Measurements from ENCODE around the gene KIAA0232. TPM values are rescaled to one million over a fixed set of nuclear protein-coding genes. Genes with fewer than 3 reads are reported as not detected.

KIAA0232 gene
- total RNA-seq, 1 experiment from 2014 or later, result 9.0 TPM

GRCh38 chr4:6916587-6917460 lies 134.3 kb downstream of the KIAA0232 start:
- DNase-seq (ENCODE audit: low read depth), result peak; percentile 58

DNA sequence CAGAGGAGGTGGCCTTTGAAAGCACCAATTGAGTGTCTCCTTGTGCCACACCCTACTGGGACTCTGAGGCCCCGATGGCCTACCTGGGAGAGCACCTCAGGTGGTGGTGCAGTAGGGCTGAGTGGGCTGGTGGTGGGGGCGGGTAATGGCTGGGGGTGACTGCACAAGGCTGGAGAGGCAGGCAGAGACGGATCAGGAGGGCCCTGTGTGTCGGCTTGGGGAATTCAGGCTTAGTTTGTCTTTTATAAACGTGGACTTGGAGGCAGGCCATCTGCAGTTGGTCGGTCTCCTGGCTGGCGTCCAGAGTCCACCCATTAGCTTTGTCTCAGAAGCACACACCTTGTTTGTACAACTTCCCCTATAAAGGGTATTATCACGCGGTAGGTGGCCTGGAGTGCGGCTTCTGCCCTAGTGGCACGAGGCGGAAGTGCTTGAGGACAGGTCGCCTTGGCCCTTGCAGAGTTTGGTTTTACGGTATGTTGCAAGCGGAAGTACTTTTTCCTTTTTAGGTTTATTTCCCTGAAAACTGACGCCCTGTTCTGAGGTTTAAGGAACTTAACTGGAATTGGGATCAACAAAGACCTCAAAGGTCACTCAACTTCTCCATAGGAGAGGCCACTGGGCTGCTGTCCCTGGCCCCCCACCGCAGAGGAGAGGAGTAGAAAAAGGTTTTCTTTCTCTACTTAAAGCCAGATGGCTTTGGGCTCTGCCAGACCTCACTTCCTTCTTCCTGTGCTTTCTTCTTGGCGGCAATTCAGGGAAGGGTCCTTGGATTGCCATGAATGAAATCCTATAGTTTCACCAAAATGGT lies 135.1 kb downstream of the KIAA0232 start:
- DNase-seq (ENCODE audit: low read depth), result peak; percentile 80

DNA sequence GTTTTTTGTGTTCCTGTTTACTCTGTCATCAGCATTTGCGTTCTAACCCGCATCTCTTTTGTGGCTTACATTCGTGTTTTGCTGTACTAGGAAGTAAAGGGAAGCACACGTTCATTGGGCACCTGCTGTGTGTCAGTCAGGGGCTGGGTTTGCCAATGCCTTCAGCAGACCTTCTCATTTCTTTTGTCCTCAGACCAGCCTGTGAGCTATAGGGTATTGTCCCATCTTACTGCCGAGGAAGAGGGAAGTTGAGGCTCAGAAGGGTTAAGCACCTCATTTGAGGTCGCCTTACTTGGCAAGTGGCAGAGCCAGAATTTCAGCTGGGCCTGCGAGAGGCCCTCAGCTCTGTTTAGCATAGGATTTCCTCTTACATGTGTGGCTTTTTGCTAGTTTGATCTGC lies 135.8 kb downstream of the KIAA0232 start:
- DNase-seq (ENCODE audit: low read depth), result no peak

DNA sequence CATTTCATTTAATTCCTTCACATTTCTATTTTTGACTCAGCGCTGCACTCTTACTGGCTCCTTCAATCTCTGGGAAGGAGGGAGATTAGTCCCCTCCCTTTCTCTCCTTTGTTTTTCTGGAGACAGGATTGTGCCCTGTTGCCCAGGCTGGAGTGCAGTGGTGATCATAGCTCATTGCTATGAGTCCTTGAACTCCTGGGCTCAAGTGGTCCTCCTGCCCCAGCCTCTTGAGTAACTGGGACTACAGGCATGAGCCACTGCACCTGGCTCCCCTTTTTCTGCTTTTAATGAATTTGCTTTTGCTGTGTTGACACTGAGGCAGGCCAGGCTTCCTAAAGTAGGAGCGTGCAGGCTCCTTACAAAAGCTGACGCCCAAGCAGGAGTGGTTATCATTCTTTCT lies 137.6 kb downstream of the KIAA0232 start:
- DNase-seq (ENCODE audit: low read depth), result no peak

DNA sequence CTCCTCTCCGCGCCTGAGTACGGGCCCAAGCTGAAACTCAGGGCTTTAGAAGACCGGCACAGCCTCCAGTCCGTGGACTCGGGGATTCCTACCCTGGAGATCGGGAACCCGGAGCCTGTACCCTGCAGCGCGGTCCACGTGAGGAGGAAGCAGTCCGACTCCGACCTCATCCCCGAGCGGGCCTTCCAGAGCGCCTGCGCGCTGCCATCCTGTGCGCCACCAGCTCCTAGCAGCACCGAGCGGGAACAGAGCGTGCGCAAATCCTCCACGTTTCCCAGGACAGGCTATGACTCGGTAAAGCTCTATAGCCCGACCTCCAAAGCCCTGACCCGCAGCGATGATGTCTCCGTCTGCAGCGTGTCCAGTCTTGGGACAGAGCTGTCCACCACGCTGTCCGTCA lies 141.0 kb downstream of the KIAA0232 start:
- DNase-seq (ENCODE audit: low read depth), result no peak

DNA sequence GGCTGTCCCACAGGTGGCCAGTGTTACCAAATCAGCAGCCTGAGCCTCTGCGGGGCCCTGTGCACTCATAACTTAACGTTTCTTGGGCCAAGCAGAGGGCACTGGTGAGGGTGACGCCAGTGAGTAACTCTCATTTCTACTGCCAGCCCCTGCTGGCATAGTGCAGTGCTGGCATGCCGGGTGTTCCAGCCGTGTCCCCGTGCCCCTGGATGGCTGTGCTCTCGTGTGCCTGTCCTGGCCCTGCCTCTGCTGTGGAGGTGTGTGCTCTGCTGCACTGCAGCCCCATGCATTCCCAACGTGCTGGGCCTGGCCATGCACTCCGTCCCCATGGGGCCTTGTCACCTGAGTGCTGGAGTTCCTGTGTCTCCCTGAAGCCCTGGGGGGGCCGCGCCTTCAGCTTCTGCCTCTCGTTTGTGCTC lies 141.8 kb downstream of the KIAA0232 start:
- no peak for DNase-seq (ENCODE audit: low read depth)

DNA sequence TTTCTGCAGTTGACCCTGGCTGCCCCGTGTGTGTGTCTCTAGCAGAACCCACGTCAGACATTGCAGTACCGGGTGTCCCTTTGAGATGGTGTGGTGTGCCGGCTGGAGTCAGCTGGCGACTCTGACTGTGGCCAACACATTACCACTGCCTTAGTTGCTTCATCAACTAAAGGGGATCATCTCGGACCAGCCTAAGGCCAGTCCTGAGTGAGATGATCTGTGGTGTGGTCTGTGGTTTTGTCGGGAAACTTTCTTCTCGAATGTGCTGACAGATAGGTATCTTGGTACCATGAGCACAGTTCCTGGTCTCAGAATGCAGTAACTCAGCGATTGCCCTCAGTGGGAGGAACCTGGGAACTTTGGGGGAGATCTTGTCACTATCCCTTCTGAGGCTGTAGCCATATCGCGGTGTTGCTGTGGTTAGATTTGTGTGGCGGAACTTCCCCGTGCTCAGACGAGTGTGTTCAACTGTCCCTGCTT lies 142.9 kb downstream of the KIAA0232 start:
- no peak for DNase-seq (ENCODE audit: low read depth)

DNA sequence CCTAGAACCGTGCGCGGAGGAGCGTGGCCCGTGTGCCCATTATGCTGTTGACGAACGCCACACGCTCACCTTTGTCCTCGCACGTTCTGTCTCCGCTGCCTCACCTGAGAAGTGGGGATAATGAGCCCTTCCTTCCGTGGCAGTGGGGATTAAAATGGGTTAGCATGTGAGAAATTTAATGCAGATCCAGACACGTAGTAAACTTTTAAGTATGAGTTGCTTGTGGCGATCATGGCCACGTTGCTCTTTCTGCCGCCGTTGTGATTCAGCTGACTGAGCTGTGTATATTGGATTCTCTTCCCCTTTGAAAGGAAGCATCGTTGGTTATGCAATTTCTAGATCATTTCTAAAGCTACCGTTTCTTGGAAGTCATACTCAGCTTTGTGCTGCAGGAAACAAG lies 143.6 kb downstream of the KIAA0232 start:
- DNase-seq (ENCODE audit: low read depth), result no peak

GRCh38 chr4:6926681-6927478 lies 144.4 kb downstream of the KIAA0232 start:
- peak; percentile 71 for DNase-seq (ENCODE audit: low read depth)

DNA sequence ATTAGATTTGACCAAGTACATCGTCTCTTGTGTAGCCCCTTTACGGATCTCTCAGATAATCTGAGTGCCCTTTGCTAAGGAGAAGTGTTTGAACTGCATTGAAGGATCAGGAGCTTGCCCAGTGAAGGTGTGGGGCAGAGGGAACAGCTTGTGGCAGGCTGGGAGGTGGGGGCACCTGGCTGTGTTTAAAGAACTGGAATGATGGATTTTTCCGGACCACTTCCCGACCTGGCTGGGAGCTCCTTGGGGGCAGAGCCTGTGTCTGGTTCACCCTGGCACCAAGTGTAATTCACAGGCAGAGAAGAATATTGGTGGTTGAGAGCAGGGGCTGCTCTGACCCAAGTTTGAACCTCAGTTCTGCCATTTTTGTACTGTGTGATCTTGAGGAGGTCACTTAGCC lies 145.6 kb downstream of the KIAA0232 start:
- DNase-seq (ENCODE audit: low read depth), result no peak

GRCh38 chr4:6929339-6929811 lies 146.8 kb downstream of the KIAA0232 start:
- DNase-seq (ENCODE audit: low read depth), result no peak

GRCh38 chr4:6929812-6930464 lies 147.4 kb downstream of the KIAA0232 start:
- DNase-seq (ENCODE audit: low read depth), result no peak

GRCh38 chr4:6932475-6932874 lies 149.9 kb downstream of the KIAA0232 start:
- no peak for DNase-seq (ENCODE audit: low read depth)

GRCh38 chr4:6932918-6933317 lies 150.4 kb downstream of the KIAA0232 start:
- no peak for DNase-seq (ENCODE audit: low read depth)

Other genes with a start within 250 kb of the KIAA0232 start
- gene MAN2B2, start 207.5 kb upstream of the KIAA0232 start, total RNA-seq (2014; rRNA removed; shearing (Covaris generic)), result 5.8 and 6.7 TPM in 2 replicates
- 106 and 129 TPM in 2 replicates for gene MRFAP1, start 142.0 kb upstream of the KIAA0232 start, total RNA-seq (2014; rRNA removed; shearing (Covaris generic))
- not detected in 2 replicates for gene S100P, start 88.8 kb upstream of the KIAA0232 start, total RNA-seq (2014; rRNA removed; shearing (Covaris generic))
- gene MRFAP1L1, start 72.9 kb upstream of the KIAA0232 start, total RNA-seq (2014; rRNA removed; shearing (Covaris generic)), result 92.5 and 151 TPM in 2 replicates
- gene BLOC1S4, start 66.6 kb upstream of the KIAA0232 start, total RNA-seq (2014; rRNA removed; shearing (Covaris generic)), result 17.2 and 24.2 TPM in 2 replicates
- gene TBC1D14, start 127.1 kb downstream of the KIAA0232 start, total RNA-seq (2014; rRNA removed; shearing (Covaris generic)), result 37.0 and 39.5 TPM in 2 replicates

Measured in Daoy (cell line).